Lower lobe of right lung (tissue), 2 donors: ENCODE measurements around the gene PCDHGA1. TPM values are rescaled to one million over a fixed set of nuclear protein-coding genes. Genes with fewer than 3 reads are reported as not detected.

Experiments
- ATAC-seq, 2 donors: fragments of 200-7000 bp; cut with Tn5 transposase; one replicate each; pipeline ENCODE4 v1.9.1; 2020 to 2022; ENCODE audit warnings: mild to moderate bottlenecking in 2 of 2, moderate library complexity in 2 of 2
- DNase-seq: peaks from one replicate; pipeline ENCODE4 v3.0.0-alpha.2; 2020
- H3K27ac ChIP-seq: fragments of 200-600 bp; one replicate; pipeline ENCODE4 v1.8.0; 2022
- H3K27me3 ChIP-seq: fragments of 200-600 bp; one replicate; pipeline ENCODE4 v1.8.0; 2022; ENCODE audit warnings: low read depth
- H3K36me3 ChIP-seq: fragments of 200-600 bp; one replicate; pipeline ENCODE4 v1.8.0; 2022; ENCODE audit warnings: mild to moderate bottlenecking
- H3K4me1 ChIP-seq: fragments of 200-600 bp; one replicate; pipeline ENCODE4 v1.8.0; 2022
- H3K4me3 ChIP-seq: fragments of 200-600 bp; one replicate; pipeline ENCODE4 v1.8.0; 2022; ENCODE audit warnings: mild to moderate bottlenecking
- H3K9me3 ChIP-seq: fragments of 200-600 bp; one replicate; pipeline ENCODE4 v1.8.0; 2022
- intact Hi-C: fragments of 100-400 bp; cut with DNase I; formaldehyde crosslinking; loops from one replicate; pipeline ENCODE4 v1.11.0; 2022
- total RNA-seq: library from RNA; stranded (reverse); fragmentation: NEBNext Ultra II Directional; extraction: Animal tissue kit (Norgen Biotek cat#: 25700); gene quantifications from one replicate; pipeline ENCODE4 v1.2.1, GENCODE V29; 2021
- TF ChIP-seq, protein P1 (sequence below): fragments of 200-600 bp; IDR thresholded peaks from one replicate; pipeline ENCODE4 v1.8.0; 2022; ENCODE audit warnings: antibody characterized with exemption, mild to moderate bottlenecking
- donor health status: DM: no; HTN: yes; CAD: no; lungs with severe emphysema.

Gene PCDHGA1
- total RNA-seq, 1 donor from 2014 or later = 0.53 TPM

DNA sequence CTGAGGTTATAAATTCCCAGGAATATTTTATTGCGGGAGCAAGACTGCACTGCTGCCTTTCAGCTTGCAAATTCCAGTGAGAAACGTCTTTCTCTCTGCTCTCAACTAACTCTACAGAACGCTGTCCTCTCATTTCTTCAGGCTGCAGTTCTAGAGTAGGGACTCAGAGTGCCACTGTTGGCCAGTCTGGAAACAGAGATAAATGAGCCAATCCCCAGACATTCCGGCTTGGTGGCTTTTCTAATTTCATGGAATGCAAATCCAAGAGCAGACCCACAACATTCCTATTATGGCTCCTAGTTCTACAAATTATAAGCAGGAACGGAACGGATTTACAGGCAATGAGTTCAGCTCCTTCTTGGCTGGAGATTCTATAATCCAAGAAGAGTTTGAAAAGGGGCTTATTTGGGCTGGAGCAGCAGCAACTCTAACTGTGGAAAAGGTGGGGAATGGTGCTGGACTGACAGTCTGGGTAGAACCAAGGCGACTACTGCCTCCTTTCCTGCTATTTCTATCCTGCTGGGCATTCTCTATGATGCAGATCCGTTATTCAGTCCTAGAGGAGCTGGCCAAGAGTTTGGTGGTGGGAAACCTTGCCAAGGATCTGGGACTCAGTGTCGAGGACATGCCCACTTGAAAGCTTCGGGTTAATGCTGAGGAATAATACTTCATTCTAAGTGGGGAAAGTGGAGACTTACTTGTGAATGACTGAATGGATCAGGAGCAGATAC, 109.3 kb downstream of the PCDHGA1 start:
- TF ChIP-seq, protein P1, sequence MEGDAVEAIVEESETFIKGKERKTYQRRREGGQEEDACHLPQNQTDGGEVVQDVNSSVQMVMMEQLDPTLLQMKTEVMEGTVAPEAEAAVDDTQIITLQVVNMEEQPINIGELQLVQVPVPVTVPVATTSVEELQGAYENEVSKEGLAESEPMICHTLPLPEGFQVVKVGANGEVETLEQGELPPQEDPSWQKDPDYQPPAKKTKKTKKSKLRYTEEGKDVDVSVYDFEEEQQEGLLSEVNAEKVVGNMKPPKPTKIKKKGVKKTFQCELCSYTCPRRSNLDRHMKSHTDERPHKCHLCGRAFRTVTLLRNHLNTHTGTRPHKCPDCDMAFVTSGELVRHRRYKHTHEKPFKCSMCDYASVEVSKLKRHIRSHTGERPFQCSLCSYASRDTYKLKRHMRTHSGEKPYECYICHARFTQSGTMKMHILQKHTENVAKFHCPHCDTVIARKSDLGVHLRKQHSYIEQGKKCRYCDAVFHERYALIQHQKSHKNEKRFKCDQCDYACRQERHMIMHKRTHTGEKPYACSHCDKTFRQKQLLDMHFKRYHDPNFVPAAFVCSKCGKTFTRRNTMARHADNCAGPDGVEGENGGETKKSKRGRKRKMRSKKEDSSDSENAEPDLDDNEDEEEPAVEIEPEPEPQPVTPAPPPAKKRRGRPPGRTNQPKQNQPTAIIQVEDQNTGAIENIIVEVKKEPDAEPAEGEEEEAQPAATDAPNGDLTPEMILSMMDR = no peak
- Histone ChIP-seq H3K9me3 (peaks cover 46% of the 10 kb centered on the region), H3K4me1 (no peaks in the 10 kb centered on the region), H3K36me3 (no peaks in the 10 kb centered on the region), H3K27me3 (no peaks in the 10 kb centered on the region), H3K27ac (no peak overlapping the region), H3K4me3 (no peak overlapping the region)
- no peak for DNase-seq
- intact Hi-C loops = no loop called here
- no peak for ATAC-seq

DNA sequence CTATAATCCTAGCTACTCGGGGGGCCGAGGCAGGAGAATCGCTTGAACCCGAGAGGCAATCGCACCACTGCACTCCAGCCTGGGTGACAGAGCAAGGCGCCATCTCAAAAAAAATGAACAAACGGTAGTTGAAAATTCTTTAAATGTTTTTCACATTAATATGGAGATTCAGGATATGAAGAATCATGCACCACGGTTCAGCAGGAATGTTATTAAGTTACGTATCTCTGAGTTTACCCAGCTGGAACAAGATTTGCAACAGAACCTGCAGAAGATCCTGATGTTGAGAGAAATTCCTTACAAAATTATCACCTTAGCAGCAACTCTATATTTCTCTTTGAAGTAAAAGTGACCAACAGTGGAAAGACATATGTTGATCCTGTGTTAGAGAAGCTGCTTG, 110.0 kb downstream of the PCDHGA1 start:
- DNase-seq (no peak), ATAC-seq (no peak)
- Histone ChIP-seq H3K27ac (no peak overlapping the region), H3K27me3 (no peaks in the 10 kb centered on the region), H3K36me3 (no peaks in the 10 kb centered on the region), H3K4me1 (no peaks in the 10 kb centered on the region), H3K4me3 (no peak overlapping the region), H3K9me3 (peaks cover 44% of the 10 kb centered on the region)
- intact Hi-C loops = no loop called here
- TF ChIP-seq, protein P1 = no peak

DNA sequence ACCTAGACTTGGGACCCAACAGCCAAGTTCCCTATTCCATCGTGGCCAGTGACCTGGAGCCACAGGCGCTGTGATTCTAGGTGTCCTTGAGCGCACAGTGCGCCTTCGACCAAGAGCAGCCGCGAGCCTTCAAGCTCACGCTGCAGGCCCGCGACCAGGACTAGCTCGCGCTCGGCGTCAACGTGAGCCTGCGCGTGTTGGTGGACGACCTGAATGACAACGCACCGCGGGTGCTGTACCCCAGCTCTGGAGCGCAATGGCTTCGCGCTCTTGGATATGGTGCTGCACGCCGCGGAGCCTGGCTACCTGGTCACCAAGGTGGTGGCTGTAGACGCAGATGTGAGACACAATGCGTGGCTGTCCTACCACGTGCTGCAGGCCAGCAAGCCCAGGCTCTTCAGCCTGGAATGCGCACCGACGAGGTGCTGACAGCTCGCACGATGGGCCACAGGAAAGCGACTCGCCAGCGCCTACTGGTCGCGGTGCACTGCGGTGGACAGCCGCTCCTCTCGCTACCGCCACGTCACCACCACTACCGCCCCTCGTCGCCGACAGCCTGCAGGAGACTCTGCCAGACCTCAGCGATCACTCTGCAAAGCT, 111.4 kb downstream of the PCDHGA1 start:
- Histone ChIP-seq H3K4me3 (no peak overlapping the region), H3K4me1 (no peaks in the 10 kb centered on the region), H3K27me3 (no peaks in the 10 kb centered on the region), H3K36me3 (no peaks in the 10 kb centered on the region), H3K27ac (no peak overlapping the region), H3K9me3 (peaks cover 31% of the 10 kb centered on the region)
- ATAC-seq (no peak), DNase-seq (no peak)
- TF ChIP-seq, protein P1 = no peak
- intact Hi-C loops = no loop called here

DNA sequence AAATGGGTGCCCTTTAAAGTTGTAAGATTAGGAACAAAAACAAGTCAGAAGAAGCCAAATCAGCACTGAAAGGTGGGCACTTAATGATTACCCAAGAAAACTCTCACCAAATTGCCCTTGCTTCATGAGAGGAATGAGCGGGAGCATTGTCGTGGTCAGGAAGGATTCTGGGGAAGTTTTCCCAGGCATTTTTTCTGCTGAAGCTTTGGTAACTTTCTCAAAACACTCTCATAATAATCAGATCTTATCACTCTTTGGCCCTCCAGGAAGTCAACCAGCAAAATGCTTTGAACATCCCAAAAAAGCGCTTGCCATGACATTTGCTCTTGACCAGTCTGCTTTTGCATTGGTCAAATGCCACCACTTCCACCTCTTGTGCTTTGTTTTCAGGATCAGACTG, 135.0 kb downstream of the PCDHGA1 start:
- Histone ChIP-seq H3K9me3 (no peaks in the 10 kb centered on the region), H3K36me3 (no peaks in the 10 kb centered on the region), H3K27me3 (no peaks in the 10 kb centered on the region), H3K4me1 (no peaks in the 10 kb centered on the region), H3K4me3 (no peak overlapping the region), H3K27ac (no peak overlapping the region)
- intact Hi-C loops = no loop called here
- DNase-seq = no peak
- no peak for ATAC-seq
- TF ChIP-seq, protein P1 = no peak

DNA sequence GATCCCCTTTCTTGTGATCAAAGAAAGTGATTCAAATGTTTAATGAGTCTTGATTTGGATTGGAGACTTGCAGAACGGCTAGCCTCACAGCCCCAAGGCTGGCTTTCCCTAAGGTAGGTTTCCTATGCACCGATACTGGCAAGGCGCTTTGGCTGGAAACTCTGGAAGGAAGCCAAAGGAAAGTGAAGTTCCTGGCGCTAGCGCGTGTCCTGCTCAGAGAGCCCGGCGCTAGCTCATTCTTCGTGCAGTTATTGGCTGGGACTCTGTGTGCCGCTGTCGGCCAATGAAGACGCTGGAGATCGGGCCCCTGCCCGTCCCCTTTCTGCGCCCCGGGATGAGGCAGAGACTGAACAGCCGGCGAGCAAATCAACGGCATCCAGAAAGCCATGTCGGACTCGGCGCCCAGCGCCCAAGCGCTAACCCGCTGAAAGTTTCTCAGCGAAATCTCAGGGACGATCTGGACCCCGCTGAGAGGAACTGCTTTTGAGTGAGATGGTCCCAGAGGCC, 145.4 kb downstream of the PCDHGA1 start, which contains the start of gene PCDHGC3:
Gene PCDHGC3, plus strand, starts transcription at position 342 of the 507 bp plus-strand sequence. Its CDS starts 151 bp downstream, at position 493.
- Histone ChIP-seq H3K4me3 (peak within 1 kb of the TSS; percentile 63), H3K36me3 (no peaks in the 10 kb centered on the region)

More for the DNA sequence above, 145.4 kb downstream of the PCDHGA1 start, which contains the start of gene PCDHGC3:
- Histone ChIP-seq H3K27me3 (peaks cover 13% of the 10 kb centered on the region), H3K27ac (peak within 1 kb of the TSS; percentile 79), H3K9me3 (no peaks in the 10 kb centered on the region), H3K4me1 (peaks cover 40% of the 10 kb centered on the region)
- TF ChIP-seq, protein P1 = peak; percentile 35
- intact Hi-C loops = no loop called here
- peak; percentile 89 for DNase-seq
- peak; percentile 98 to 99 for ATAC-seq
